GM06990 (cell line): ENCODE results near the gene FAM25A.
"Not testable (repeated sequence)": the region's sequence is repeated elsewhere in the genome, so short reads cannot be mapped to it uniquely, and the experiment has no call there.

Source experiments
- DNase-seq: peaks from one replicate; pipeline ENCODE4 v3.0.0-alpha.2; 2011; ENCODE audit not compliant: insufficient read length; ENCODE audit errors: extremely low read depth
- H3K27me3 ChIP-seq: replicated peaks from 2 replicates; pipeline ENCODE4 v1.6.0; 2011; ENCODE audit warnings: low read length; ENCODE audit not compliant: control insufficient read depth, insufficient read depth
- H3K36me3 ChIP-seq: 2 replicates; pipeline ENCODE4 v1.5.1; 2011; ENCODE audit warnings: low read length; ENCODE audit not compliant: control insufficient read depth, insufficient read depth
- H3K4me3 ChIP-seq: replicated peaks from 2 replicates; pipeline ENCODE4 v1.5.1; 2011; ENCODE audit warnings: low read depth, mild to moderate bottlenecking, control low read depth, low read length
- TF ChIP-seq, protein P1 (sequence below): IDR thresholded peaks from 2 replicates; pipeline ENCODE4 v1.5.1; 2011; ENCODE audit warnings: low read length, control low read depth, mild to moderate bottlenecking, inconsistent platforms; ENCODE audit not compliant: insufficient read depth, poor library complexity, severe bottlenecking

The FAM25A gene

DNA sequence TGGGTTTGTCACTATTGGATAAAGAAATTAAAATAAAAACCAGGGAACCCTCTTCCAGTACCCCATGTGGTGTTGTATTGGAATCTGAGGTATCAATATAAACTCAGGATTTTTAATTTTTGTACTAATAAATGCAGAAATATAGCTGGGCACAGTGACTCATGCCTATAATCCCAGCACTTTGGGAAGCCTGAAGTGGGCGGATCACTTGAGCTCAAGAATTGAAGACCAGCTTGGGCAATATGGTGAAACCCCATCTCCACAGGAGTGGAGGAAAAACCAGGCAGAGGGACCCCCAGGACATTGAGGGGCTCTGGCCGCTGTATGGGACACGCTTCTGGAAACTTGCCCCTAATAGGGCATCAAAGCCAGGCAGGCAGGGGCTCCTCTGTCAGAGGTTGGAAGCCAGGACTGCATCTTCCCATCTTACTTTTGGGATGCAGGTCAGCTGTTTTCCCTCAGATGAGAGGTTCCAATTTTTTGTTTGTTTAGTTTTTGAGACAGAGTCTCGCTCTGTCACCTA lies 40.7 kb upstream of the FAM25A start:
- DNase-seq = no peak
- TF ChIP-seq, protein P1, sequence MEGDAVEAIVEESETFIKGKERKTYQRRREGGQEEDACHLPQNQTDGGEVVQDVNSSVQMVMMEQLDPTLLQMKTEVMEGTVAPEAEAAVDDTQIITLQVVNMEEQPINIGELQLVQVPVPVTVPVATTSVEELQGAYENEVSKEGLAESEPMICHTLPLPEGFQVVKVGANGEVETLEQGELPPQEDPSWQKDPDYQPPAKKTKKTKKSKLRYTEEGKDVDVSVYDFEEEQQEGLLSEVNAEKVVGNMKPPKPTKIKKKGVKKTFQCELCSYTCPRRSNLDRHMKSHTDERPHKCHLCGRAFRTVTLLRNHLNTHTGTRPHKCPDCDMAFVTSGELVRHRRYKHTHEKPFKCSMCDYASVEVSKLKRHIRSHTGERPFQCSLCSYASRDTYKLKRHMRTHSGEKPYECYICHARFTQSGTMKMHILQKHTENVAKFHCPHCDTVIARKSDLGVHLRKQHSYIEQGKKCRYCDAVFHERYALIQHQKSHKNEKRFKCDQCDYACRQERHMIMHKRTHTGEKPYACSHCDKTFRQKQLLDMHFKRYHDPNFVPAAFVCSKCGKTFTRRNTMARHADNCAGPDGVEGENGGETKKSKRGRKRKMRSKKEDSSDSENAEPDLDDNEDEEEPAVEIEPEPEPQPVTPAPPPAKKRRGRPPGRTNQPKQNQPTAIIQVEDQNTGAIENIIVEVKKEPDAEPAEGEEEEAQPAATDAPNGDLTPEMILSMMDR = no peak
- no peaks in the 10 kb centered on the region for H3K27me3 ChIP-seq
- H3K36me3 ChIP-seq = no peaks in the 10 kb centered on the region
- no peak overlapping the region for H3K4me3 ChIP-seq

DNA sequence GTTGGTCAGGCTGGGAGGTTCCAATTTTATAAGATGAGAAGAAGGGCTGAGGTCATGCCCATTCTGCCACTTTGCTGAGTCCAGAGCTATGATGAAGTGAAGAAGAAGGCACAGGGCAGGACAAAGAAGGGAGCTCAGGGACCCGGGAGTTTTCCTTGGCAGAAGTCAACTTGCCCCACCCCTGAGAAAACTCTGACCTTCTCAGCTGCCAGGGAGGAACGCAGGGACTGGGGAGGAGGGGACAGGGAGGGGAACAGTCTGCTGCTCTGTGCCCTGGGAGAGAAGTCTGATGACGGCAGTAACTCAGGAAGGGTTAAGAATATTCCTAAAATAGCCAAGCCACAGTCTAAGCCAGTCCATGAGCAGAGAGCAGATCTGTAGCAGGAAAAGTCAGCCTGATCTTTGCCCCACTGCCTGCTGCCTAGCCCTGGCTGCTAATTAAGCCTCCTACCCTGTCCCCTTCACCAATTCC lies 40.1 kb upstream of the FAM25A start:
- Histone ChIP-seq H3K4me3 (no peak overlapping the region), H3K36me3 (no peaks in the 10 kb centered on the region), H3K27me3 (no peaks in the 10 kb centered on the region)
- TF ChIP-seq, protein P1 = no peak
- DNase-seq = no peak

DNA sequence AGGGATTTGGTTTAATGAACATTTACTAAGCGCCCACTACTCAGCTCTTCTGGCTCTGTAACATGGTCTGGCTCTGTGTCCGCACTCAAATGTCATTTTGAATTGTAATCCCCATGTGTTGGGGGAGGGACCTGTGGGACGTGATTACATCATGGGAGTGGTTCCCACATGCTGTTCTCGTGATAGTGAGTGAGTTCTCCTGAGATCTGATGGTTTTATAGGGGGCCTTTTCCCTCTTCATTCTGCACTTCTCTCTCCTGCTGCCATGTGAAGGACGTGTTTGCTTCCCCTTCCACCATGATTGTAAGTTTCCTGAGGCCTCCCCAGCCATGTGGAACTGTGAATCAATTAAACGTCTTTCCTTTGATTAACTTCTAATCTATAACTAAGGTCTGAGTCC lies 39.1 kb upstream of the FAM25A start:
- not testable (repeated sequence) for DNase-seq, H3K4me3 ChIP-seq

DNA sequence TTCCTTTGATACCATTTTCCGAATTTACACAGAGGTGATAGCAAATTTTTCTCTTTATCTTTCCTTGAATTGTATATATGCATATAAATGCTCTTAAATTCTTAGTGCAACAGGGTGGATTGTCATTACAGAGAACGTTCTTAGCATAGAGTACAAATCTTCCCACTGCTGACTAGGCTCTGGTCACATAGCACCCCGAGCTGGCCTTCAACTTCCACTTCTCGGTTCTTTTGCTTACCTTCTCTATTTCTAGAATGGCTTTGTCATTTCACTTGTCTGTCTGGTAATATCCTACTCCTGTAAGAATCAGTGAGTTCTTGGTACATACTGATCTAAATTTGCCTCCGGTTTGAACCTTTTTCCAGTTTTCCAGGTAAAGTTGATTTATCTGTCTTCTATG lies 38.4 kb upstream of the FAM25A start:
- TF ChIP-seq, protein P1 = no peak
- Histone ChIP-seq H3K36me3 (no peaks in the 10 kb centered on the region), H3K4me3 (no peak overlapping the region), H3K27me3 (no peaks in the 10 kb centered on the region)
- DNase-seq = no peak

More for the DNA sequence above, 39.1 kb upstream of the FAM25A start:
- H3K27me3 ChIP-seq, H3K36me3 ChIP-seq: not testable (repeated sequence)

DNA sequence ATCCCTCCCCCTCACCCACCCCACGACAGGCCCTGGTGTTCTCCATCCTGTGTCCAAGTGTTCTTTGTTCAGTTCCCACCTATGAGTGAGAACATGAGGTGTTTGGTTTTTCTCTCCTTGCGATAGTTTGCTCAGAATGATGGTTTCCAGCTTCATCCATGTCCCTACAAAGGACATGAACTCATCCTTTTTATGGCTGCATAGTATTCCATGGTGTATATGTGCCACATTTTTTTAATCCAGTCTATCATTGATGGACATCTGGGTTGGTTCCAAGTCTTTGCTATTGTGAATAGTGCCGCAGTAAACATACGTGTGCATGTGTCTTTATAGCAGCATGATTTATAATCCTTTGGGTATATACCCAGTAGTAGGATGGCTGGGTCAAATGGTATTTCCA lies 35.6 kb upstream of the FAM25A start:
- not testable (repeated sequence) for DNase-seq, H3K4me3 ChIP-seq, H3K36me3 ChIP-seq, H3K27me3 ChIP-seq

DNA sequence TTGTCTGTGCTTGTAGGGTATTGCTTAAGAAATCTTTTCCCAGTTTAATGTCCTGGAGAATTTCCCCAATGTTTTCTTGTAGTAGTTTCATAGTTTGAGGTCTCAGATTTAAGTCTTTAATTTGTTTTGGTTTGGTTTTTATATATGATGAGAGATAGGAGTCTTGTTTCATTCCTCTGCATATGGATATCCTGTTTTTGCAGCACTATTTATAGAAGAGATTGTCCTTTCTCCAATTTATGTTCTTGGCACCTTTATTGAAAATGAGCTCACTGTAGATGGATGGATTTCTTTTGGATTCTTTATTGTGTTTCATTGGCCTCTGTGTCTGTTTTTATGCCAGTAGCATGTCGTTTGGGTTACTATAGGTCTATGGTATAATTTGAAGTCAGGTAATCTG lies 31.6 kb upstream of the FAM25A start:
- no peak for DNase-seq
- H3K4me3 ChIP-seq = no peak overlapping the region
- H3K27me3 ChIP-seq = no peaks in the 10 kb centered on the region
- no peaks in the 10 kb centered on the region for H3K36me3 ChIP-seq
- TF ChIP-seq, protein P1 = no peak

DNA sequence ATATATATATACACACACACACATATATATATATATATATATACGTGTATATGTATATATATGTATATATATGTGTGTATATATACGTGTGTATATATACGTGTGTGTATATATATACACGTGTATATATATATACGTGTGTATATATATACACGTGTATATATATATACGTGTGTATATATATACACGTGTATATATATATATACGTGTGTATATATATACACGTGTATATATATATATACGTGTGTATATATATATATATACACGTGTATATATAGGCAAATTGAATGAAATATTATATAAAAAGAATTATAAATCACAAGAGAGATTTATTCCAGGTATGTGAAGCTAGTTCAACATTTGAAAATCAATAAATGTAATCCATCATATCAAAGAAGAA lies 28.7 kb upstream of the FAM25A start:
- not testable (repeated sequence) for H3K27me3 ChIP-seq, H3K36me3 ChIP-seq, H3K4me3 ChIP-seq, DNase-seq
